B cell (primary cell): ENCODE results near the gene FOXE3. TPM values are rescaled to one million over a fixed set of nuclear protein-coding genes. Genes with fewer than 3 reads are reported as not detected.

Experiments used
- ATAC-seq: fragments of 200-7000 bp; cut with Tn5 transposase; one replicate; pipeline ENCODE4 v1.10.0; 2021; ENCODE audit warnings: low read depth, mild to moderate bottlenecking, moderate number of reproducible peaks, moderate library complexity
- CTCF ChIA-PET: fragments of 350-600 bp; sonication (Branson Sonifier 250); formaldehyde crosslinking; loops from one replicate; lab custom pipeline; 2021; ENCODE audit warnings: antibody characterized with exemption, inconsistent platforms; lab: Charles Lee
- POLR2A ChIA-PET: fragments of 350-600 bp; sonication (Branson Sonifier 250); formaldehyde crosslinking; loops from one replicate; lab custom pipeline; 2021; ENCODE audit warnings: antibody characterized with exemption; lab: Charles Lee
- DNase-seq: peaks from one replicate; pipeline ENCODE4 v3.0.0; 2013
- H2AFZ ChIP-seq: 2 replicates; pipeline ENCODE4 v1.6.1; 2012; ENCODE audit warnings: mild to moderate bottlenecking, low read depth, low read length; ENCODE audit not compliant: insufficient read depth, poor library complexity, severe bottlenecking
- H3K27ac ChIP-seq, 2 donors: 1 replicate in 1 of 2; 2 replicates in 1 of 2; pipeline ENCODE4 v1.5.1; 2012 to 2013; ENCODE audit warnings: low read length in 2 of 2, mild to moderate bottlenecking in 2 of 2, moderate library complexity in 1 of 2
- H3K27me3 ChIP-seq, 4 experiments: fragments of 200-600 bp in 1 of 4; sonication (generic) in 1 of 4; replicated peaks in 1 of 4; 1 replicate in 2 of 4; 2 replicates in 2 of 4; pipeline versions ENCODE4 v1.6.1 to v1.7.0; 2013 to 2016; ENCODE audit warnings: low read length in 3 of 4, mild to moderate bottlenecking in 2 of 4, mixed read lengths in 1 of 4, moderate library complexity in 1 of 4; ENCODE audit not compliant: insufficient read depth in 4 of 4, control insufficient read depth in 3 of 4; ENCODE audit errors: control extremely low read depth in 1 of 4
- H3K36me3 ChIP-seq, 2 experiments: replicated peaks in 1 of 2; 1 replicate in 1 of 2; 2 replicates in 1 of 2; pipeline versions ENCODE4 v1.6.1 to v1.7.1; 2013; ENCODE audit warnings: low read length in 1 of 2; ENCODE audit not compliant: insufficient read depth in 2 of 2, control insufficient read depth in 1 of 2; ENCODE audit errors: control extremely low read depth in 1 of 2, extremely low read depth in 1 of 2
- H3K4me1 ChIP-seq, 2 donors: fragments of 200-600 bp in 1 of 2; sonication (generic) in 1 of 2; 1 replicate in 1 of 2; 2 replicates in 1 of 2; pipeline versions ENCODE4 v1.5.1 to v1.6.1; 2013 to 2017; ENCODE audit warnings: low read length in 2 of 2; ENCODE audit not compliant: control insufficient read depth in 2 of 2, insufficient read depth in 2 of 2
- H3K4me2 ChIP-seq: replicated peaks from 2 replicates; pipeline ENCODE3; 2012; ENCODE audit warnings: mild to moderate bottlenecking, low read depth, low read length; ENCODE audit not compliant: poor library complexity, severe bottlenecking
- H3K4me3 ChIP-seq, 5 experiments: fragments of 200-600 bp in 1 of 5; sonication (generic) in 1 of 5; 1 replicate in 3 of 5; 2 replicates in 2 of 5; pipeline versions ENCODE4 v1.5.1 to v1.7.0; 2011 to 2016; ENCODE audit warnings: low read length in 4 of 5, mild to moderate bottlenecking in 4 of 5, low read depth in 2 of 5, control low read depth in 1 of 5, moderate library complexity in 1 of 5; ENCODE audit not compliant: insufficient read depth in 1 of 5; ENCODE audit errors: control extremely low read depth in 1 of 5, extremely low read depth in 1 of 5
- H3K79me2 ChIP-seq: fragments of 200-600 bp; sonication (generic); one replicate; pipeline ENCODE4 v1.6.0; 2016; ENCODE audit warnings: low read length; ENCODE audit not compliant: control insufficient read depth, insufficient read depth
- H3K9ac ChIP-seq: fragments of 200-600 bp; sonication (generic); 2 replicates; pipeline ENCODE4 v1.6.1; 2017; ENCODE audit warnings: mild to moderate bottlenecking, low read length, moderate library complexity
- H3K9me3 ChIP-seq, 3 donors: one replicate each; pipeline versions ENCODE4 v1.6.1 to v1.7.1; 2013; ENCODE audit warnings: low read length in 2 of 3; ENCODE audit not compliant: control insufficient read depth in 2 of 3, insufficient read depth in 1 of 3; ENCODE audit errors: control extremely low read depth in 1 of 3
- H4K20me1 ChIP-seq: 2 replicates; pipeline ENCODE4 v1.6.0; 2012; ENCODE audit warnings: mild to moderate bottlenecking, low read length; ENCODE audit not compliant: insufficient read depth, control insufficient read depth, poor library complexity, severe bottlenecking
- H3K27ac Mint-ChIP-seq: one replicate; pipeline ENCODE4 v1.8.0; 2021; ENCODE audit warnings: mixed read lengths
- H3K27me3 Mint-ChIP-seq: one replicate; pipeline ENCODE4 v1.8.0; 2021; ENCODE audit warnings: mixed read lengths
- H3K4me1 Mint-ChIP-seq: one replicate; pipeline ENCODE4 v1.8.0; 2021; ENCODE audit warnings: mixed read lengths
- H3K4me3 Mint-ChIP-seq: one replicate; pipeline ENCODE4 v1.8.0; 2021; ENCODE audit warnings: mixed read lengths
- H3K9me3 Mint-ChIP-seq: one replicate; pipeline ENCODE4 v1.8.0; 2022; ENCODE audit warnings: mixed read lengths; ENCODE audit not compliant: insufficient read depth
- EZH2 ChIP-seq: IDR thresholded peaks from 2 replicates; pipeline ENCODE4 v1.6.1; 2012; ENCODE audit warnings: borderline replicate concordance, low read depth, mild to moderate bottlenecking, moderate library complexity, low read length; ENCODE audit not compliant: insufficient read depth, poor library complexity, severe bottlenecking
- WGBS: methylation state at CpG from one replicate; pipeline ENCODE4 v1.1.5; 2013; ENCODE audit warnings: missing lambda C conversion rate; ENCODE audit not compliant: insufficient coverage; 5-methylcytosine and 5-hydroxymethylcytosine counted together
- intact Hi-C: fragments of 100-400 bp; cut with micrococcal nuclease; formaldehyde crosslinking; loops from one replicate; pipeline ENCODE4 v1.10.0; 2022
- polyA plus RNA-seq: library from polyadenylated mRNA; depleted of rRNA; stranded (reverse); fragments of >200 nt; gene quantifications from 2 replicates; pipeline ENCODE4 v1.2.3, GENCODE V29; 2012
- total RNA-seq, 2 donors: library from RNA; stranded (reverse); fragments of 120-200 nt in 1 of 2; gene quantifications; 1 replicate in 1 of 2; 2 replicates in 1 of 2; pipeline versions ENCODE4 v1.2.3 to v1.2.4, GENCODE V29; 2013 to 2022
- TF ChIP-seq, protein P1 (sequence below): fragments of 200-600 bp; IDR thresholded peaks from one replicate; pipeline ENCODE4 v1.8.0; 2022; ENCODE audit warnings: antibody characterized with exemption, mild to moderate bottlenecking

FOXE3 gene
- total and polyA plus RNA-seq, 2 donors (not counting 1 experiment from before 2014, with no cell fraction given), result not detected

DNA sequence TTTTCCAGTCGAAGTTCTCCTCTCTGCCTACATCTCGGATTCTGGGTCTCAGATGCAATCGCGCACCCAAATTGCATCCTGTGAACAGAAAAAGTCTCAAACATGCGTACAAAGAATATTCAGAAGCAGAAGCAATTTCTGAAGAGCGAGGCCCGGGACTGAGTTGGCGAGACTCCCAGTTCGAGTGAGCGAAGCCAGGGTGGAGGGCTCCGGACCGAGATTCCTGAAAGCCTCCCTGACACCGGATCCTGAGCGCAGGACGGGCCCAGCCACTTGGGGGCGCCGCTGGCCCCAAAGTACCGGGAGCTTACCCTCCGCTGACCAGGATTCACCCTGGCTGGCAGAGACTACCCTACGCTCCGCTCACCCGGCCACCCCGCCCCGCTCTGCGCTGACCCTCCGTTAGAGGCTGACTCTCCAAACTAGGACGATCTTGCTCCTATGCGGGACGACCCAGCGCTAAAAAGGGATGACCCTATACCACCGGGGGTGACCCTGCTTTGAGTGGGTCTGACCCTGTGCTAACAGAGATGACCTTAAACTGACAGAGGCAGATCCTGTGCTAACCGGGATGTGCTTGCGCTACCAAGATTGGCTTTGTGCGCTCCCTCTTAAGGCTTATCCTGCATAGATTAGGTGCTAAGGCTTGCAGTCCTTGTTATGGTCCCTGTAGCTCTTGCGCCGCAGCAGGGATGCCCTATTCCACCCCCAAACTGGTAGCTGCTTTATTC, 33.9 kb downstream of the FOXE3 start:
- DNase-seq (no peak), ATAC-seq (no peak)
- ChIA-PET POLR2A (no interaction called here), CTCF (interaction anchor here (0.9 to 2.1 kb wide), 2 partner anchors 12 to 258 kb away, joined by 3 to 10 read pairs; partner anchors contain the start of gene FOXD2)
- Mint-ChIP-seq H3K4me3 (no peak overlapping the region), H3K27ac (no peak overlapping the region), H3K4me1 (peaks cover 3% of the 10 kb centered on the region), H3K27me3 (peaks cover 83% of the 10 kb centered on the region), H3K9me3 (no peaks in the 10 kb centered on the region)
- no peaks in the 10 kb centered on the region for H3K36me3 ChIP-seq
- H3K27me3 ChIP-seq, result peaks cover 1 to 74% (median 52%) of the 10 kb centered on the region in 4 experiments
- no peak overlapping the region for H2AFZ ChIP-seq
- no peak overlapping the region for H3K27ac ChIP-seq
- H3K9me3 ChIP-seq, result peaks cover 0 to 36% (median 3%) of the 10 kb centered on the region in 3 donors
- H3K9ac ChIP-seq, result no peak overlapping the region
- intact Hi-C loops, result loop anchor here (2.0 kb wide), 1 partner anchor 17 kb away; no protein-coding TSS in a partner anchor
- H3K4me2 ChIP-seq, result no peak overlapping the region
- H3K79me2 ChIP-seq, result no peaks in the 10 kb centered on the region
- peaks cover 11 to 26% of the 10 kb centered on the region in 2 donors for H3K4me1 ChIP-seq
- no peaks in the 10 kb centered on the region for H4K20me1 ChIP-seq
- 15% methylated on average over 35 of the region's 36 CpGs for WGBS
- no peak for TF ChIP-seq EZH2
- TF ChIP-seq, protein P1, sequence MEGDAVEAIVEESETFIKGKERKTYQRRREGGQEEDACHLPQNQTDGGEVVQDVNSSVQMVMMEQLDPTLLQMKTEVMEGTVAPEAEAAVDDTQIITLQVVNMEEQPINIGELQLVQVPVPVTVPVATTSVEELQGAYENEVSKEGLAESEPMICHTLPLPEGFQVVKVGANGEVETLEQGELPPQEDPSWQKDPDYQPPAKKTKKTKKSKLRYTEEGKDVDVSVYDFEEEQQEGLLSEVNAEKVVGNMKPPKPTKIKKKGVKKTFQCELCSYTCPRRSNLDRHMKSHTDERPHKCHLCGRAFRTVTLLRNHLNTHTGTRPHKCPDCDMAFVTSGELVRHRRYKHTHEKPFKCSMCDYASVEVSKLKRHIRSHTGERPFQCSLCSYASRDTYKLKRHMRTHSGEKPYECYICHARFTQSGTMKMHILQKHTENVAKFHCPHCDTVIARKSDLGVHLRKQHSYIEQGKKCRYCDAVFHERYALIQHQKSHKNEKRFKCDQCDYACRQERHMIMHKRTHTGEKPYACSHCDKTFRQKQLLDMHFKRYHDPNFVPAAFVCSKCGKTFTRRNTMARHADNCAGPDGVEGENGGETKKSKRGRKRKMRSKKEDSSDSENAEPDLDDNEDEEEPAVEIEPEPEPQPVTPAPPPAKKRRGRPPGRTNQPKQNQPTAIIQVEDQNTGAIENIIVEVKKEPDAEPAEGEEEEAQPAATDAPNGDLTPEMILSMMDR, result no peak
- H3K4me3 ChIP-seq, result no peak overlapping the region

DNA sequence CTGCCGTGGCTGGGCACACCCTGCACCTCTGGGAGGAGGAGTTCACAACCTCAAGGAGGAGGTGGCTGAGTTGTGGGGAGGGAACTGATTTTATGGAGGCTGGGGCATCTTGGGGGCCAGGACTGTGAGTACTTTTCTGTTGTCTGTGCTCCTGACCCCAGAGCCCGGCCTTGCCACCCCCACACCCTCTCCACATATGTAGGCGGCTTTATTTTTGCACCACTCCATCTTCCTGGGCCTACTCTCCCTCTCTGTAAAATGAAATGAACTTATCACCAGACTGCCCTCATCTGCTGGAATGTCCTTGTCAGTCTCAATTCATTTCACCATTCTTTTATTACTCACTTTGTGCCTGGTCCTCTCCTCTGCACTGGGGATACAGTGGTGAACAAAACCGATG, 34.5 kb downstream of the FOXE3 start:
- no peaks in the 10 kb centered on the region for H4K20me1 ChIP-seq
- H3K4me3 Mint-ChIP-seq, result no peak overlapping the region
- peaks cover 5 to 19% of the 10 kb centered on the region in 2 donors for H3K4me1 ChIP-seq
- peaks cover 1 to 68% (median 46%) of the 10 kb centered on the region in 4 experiments for H3K27me3 ChIP-seq
- no peak overlapping the region for H3K27ac Mint-ChIP-seq
- peaks cover 0 to 30% (median 0%) of the 10 kb centered on the region in 3 donors for H3K9me3 ChIP-seq
- no peaks in the 10 kb centered on the region for H3K4me1 Mint-ChIP-seq
- no peak overlapping the region for H3K27ac ChIP-seq
- DNase-seq, result no peak
- no peak overlapping the region for H3K4me3 ChIP-seq
- ChIA-PET CTCF (no interaction called here), POLR2A (no interaction called here)
- peaks cover 81% of the 10 kb centered on the region for H3K27me3 Mint-ChIP-seq
- TF ChIP-seq, protein P1, result no peak
- no peak for TF ChIP-seq EZH2
- no peaks in the 10 kb centered on the region for H3K79me2 ChIP-seq
- ATAC-seq, result no peak
- intact Hi-C loops, result loop anchor here (2.0 kb wide), 1 partner anchor 18 kb away; no protein-coding TSS in a partner anchor
- no peaks in the 10 kb centered on the region for H3K36me3 ChIP-seq
- H3K9me3 Mint-ChIP-seq, result no peaks in the 10 kb centered on the region
- no peak overlapping the region for H2AFZ ChIP-seq
- H3K4me2 ChIP-seq, result no peak overlapping the region
- 93% methylated on average over 3 of the region's 4 CpGs for WGBS
- no peak overlapping the region for H3K9ac ChIP-seq
